HepG2 (cell line): ENCODE data around the gene DLG5. TPM values are rescaled to one million over a fixed set of nuclear protein-coding genes. Genes with fewer than 3 reads are reported as not detected.

Experiments used
- ATAC-seq: fragments of 200-7000 bp; cut with Tn5 transposase; 3 replicates; pipeline ENCODE4 v1.9.1; 2020; ENCODE audit warnings: mild to moderate bottlenecking, moderate library complexity
- BruUV-seq: library from RNA; stranded (reverse); fragments of 400-500 nt; replicated peaks from 2 replicates; lab custom pipeline; 2021; lab: Mats Ljungman, UMichigan
- CTCF ChIA-PET: fragments of 300-600 bp; formaldehyde crosslinking; extraction: SDS; loops from one replicate; lab custom pipeline; 2021; ENCODE audit warnings: low total read pairs, inconsistent platforms, low intra/inter-chr PET ratio; lab: Yijun Ruan, JAX
- POLR2A ChIA-PET: fragments of 350-600 bp; sonication (Branson Sonifier 250); formaldehyde crosslinking; loops from one replicate; lab custom pipeline; 2020; ENCODE audit warnings: antibody characterized with exemption, inconsistent platforms; lab: Yijun Ruan, JAX
- DNase-seq: peaks from one replicate; pipeline ENCODE4 v3.0.0-alpha.2; 2015; ENCODE audit warnings: low spot score
- FAIRE-seq: peaks from 3 replicates; lab custom pipeline; 2011; peaks lifted over from hg19 to GRCh38; lab: Jason Lieb, UNC
- H2AFZ ChIP-seq: one replicate; pipeline ENCODE4 v1.6.1; 2011; ENCODE audit warnings: low read length, inconsistent platforms
- H3K27ac ChIP-seq: fragments of 300-600 bp; 3 replicates; pipeline ENCODE4 v1.8.0; 2011; ENCODE audit warnings: mixed run types, mild to moderate bottlenecking, mixed read lengths, low read length, inconsistent platforms; ENCODE audit not compliant: insufficient read depth; ENCODE audit errors: extremely low read length
- H3K27me3 ChIP-seq, 2 experiments: fragments of 200-600 bp in 1 of 2; 2 replicates in 1 of 2; 3 replicates in 1 of 2; pipeline versions ENCODE4 v1.6.0 to v1.8.0; 2011; ENCODE audit warnings: low read length in 2 of 2, mild to moderate bottlenecking in 2 of 2, moderate library complexity in 2 of 2, inconsistent platforms in 1 of 2; ENCODE audit not compliant: insufficient read depth in 2 of 2, control insufficient read depth in 1 of 2
- H3K36me3 ChIP-seq, 2 experiments: fragments of 200-600 bp in 1 of 2; replicated peaks in 1 of 2; 2 replicates in 1 of 2; 3 replicates in 1 of 2; pipeline versions ENCODE4 v1.5.1 to v1.8.0; 2011; ENCODE audit warnings: low read length in 2 of 2, inconsistent platforms in 1 of 2; ENCODE audit not compliant: insufficient read depth in 2 of 2, control insufficient read depth in 1 of 2
- H3K4me1 ChIP-seq: 2 replicates; pipeline ENCODE4 v1.5.1; 2012; ENCODE audit warnings: low read length, inconsistent platforms; ENCODE audit not compliant: insufficient read depth
- H3K4me2 ChIP-seq: 2 replicates; pipeline ENCODE4 v1.6.0; 2011; ENCODE audit warnings: low read depth, low read length, inconsistent platforms
- H3K4me3 ChIP-seq, 3 experiments: fragments of 200-600 bp in 1 of 3; sonication (generic), shearing (Covaris generic) in 1 of 3; replicated peaks in 1 of 3; 2 replicates each; pipeline ENCODE4 v1.5.1; 2011 to 2016; ENCODE audit warnings: low read length in 3 of 3, inconsistent platforms in 2 of 3, low read depth in 2 of 3, mild to moderate bottlenecking in 2 of 3, control low read depth in 1 of 3, mixed read lengths in 1 of 3; ENCODE audit not compliant: insufficient read depth in 1 of 3
- H3K79me2 ChIP-seq: one replicate; pipeline ENCODE4 v1.6.1; 2011; ENCODE audit warnings: low read length, inconsistent platforms; ENCODE audit not compliant: insufficient read depth
- H3K9ac ChIP-seq: 2 replicates; pipeline ENCODE4 v1.6.0; 2011; ENCODE audit warnings: mild to moderate bottlenecking, low read depth, low read length, inconsistent platforms; ENCODE audit not compliant: insufficient read depth
- H3K9me3 ChIP-seq: 2 replicates; pipeline ENCODE4 v1.5.1; 2012; ENCODE audit warnings: mild to moderate bottlenecking, low read length
- H4K20me1 ChIP-seq: 2 replicates; pipeline ENCODE4 v1.6.0; 2011; ENCODE audit warnings: inconsistent platforms, mild to moderate bottlenecking, low read length, moderate library complexity; ENCODE audit not compliant: insufficient read depth
- EZH2 ChIP-seq: conservative IDR thresholded peaks from 2 replicates; pipeline ENCODE4 v1.6.1; 2012; ENCODE audit warnings: mild to moderate bottlenecking, low read depth, low read length, moderate library complexity
- FOSL2 ChIP-seq: sonication (generic); formaldehyde crosslinking; IDR thresholded peaks from 2 replicates; pipeline ENCODE4 v1.4.0; 2020; ENCODE audit warnings: missing genetic modification reagents
- HCFC1 ChIP-seq: fragments of 150-350 bp; IDR thresholded peaks from 2 replicates; pipeline ENCODE4 v1.6.1; 2014; ENCODE audit warnings: low read depth, low read length
- NCOR1 ChIP-seq: fragments of 200-600 bp; sonication (generic); IDR thresholded peaks from 2 replicates; pipeline ENCODE4 v1.7.0; 2017; ENCODE audit warnings: antibody characterized with exemption, low read length, borderline replicate concordance
- TBP ChIP-seq: sonication (generic); formaldehyde crosslinking; IDR thresholded peaks from 2 replicates; pipeline ENCODE4 v1.5.0; 2020; ENCODE audit warnings: missing genetic modification reagents
- U2AF1 ChIP-seq: fragments of 200-400 bp; formaldehyde crosslinking; optimal IDR thresholded peaks from 2 replicates; pipeline ENCODE3; 2017; ENCODE audit warnings: mild to moderate bottlenecking, low read depth, low read length
- ZNF552 ChIP-seq: sonication (generic); formaldehyde crosslinking; IDR thresholded peaks from 2 replicates; pipeline ENCODE4 v1.9.0; 2022; ENCODE audit warnings: missing genetic modification reagents, mild to moderate bottlenecking, borderline replicate concordance
- whole genome bisulfite sequencing: methylation state at CpG from one replicate; pipeline ENCODE4 v1.1.6; 2017; ENCODE audit warnings: low lambda C conversion rate; 5-methylcytosine and 5-hydroxymethylcytosine counted together
- in situ Hi-C: cut with HindIII; loops from 2 replicates; pipeline ENCODE4 v1.10.0; 2017; ENCODE audit warnings: low pct_unique_long_range_greater_than_20kb; ENCODE audit not compliant: extremely low pct_ligation_motif_present
- intact Hi-C: fragments of 100-400 bp; cut with micrococcal nuclease; formaldehyde crosslinking; loops from one replicate; pipeline ENCODE4 v1.10.0; 2022; ENCODE audit not compliant: unreplicated experiment
- polyA plus RNA-seq, 8 experiments: library from polyadenylated mRNA; depleted of rRNA in 3 of 8; stranded (reverse) in 7 of 8; unstranded in 1 of 8; fragments of >200 nt; fragmentation: Illumina TruSeq in 4 of 8; extraction: Trizol in 4 of 8; gene quantifications; 2 replicates each; pipeline versions ENCODE4 v1.2.1 to v1.2.3, GENCODE V29; 2011 to 2016; ENCODE audit warnings: low read depth in 4 of 8, missing spikeins in 1 of 8, mixed read lengths in 1 of 8; ENCODE audit not compliant: insufficient read depth in 1 of 8
- total RNA-seq, 5 experiments: library from RNA; depleted of rRNA; stranded (reverse); fragments of >200 nt; fragmentation: Illumina TruSeq; extraction: Trizol; gene quantifications; 2 replicates each; pipeline ENCODE4 v1.2.3, GENCODE V29; 2016; ENCODE audit warnings: low read depth in 1 of 5
- TF ChIP-seq, protein P1 (sequence below): sonication (generic); formaldehyde crosslinking; IDR thresholded peaks from 2 replicates; pipeline ENCODE4 v1.5.0; 2020; ENCODE audit warnings: missing genetic modification reagents
- TF ChIP-seq, protein P2 (sequence below): sonication (generic); formaldehyde crosslinking; IDR thresholded peaks from 2 replicates; pipeline ENCODE4 v1.5.1; 2020; ENCODE audit warnings: missing genetic modification reagents, mild to moderate bottlenecking, borderline replicate concordance
- TF ChIP-seq, protein P3 (sequence below): IDR thresholded peaks from 2 replicates; pipeline ENCODE4 v1.6.1; 2016; ENCODE audit warnings: missing genetic modification reagents, missing compliant biosample characterization

The DLG5 gene
- total and polyA plus RNA-seq, 2 of the 13 experiments (the other 11 are each of a cell fraction or from before 2014, with no cell fraction given): 15.5 to 18.2 TPM

DNA sequence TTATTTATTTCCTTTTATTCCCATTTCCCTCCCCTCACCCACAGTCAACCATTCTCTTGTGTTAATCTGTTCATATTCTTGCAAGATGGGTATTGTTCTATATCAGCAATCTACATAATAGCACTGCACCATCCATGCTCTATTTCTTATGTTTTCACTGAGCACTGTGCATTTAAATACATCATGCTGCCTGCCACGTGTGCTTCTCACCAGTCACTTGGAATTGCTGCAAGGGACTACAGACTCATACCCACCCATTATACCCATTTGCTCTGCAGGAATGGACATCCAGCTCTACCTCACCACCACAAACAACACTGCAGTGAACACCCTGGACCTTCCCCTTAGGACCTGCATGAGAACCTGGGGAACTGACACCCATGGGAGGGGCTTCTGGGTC, 20.8 kb downstream of the DLG5 start:
- H3K4me2 ChIP-seq: no peak overlapping the region
- peaks cover 88% of the 10 kb centered on the region for H3K4me1 ChIP-seq
- H3K79me2 ChIP-seq: peaks cover 59% of the 10 kb centered on the region
- no peak for DNase-seq
- H3K9me3 ChIP-seq: no peaks in the 10 kb centered on the region
- intact Hi-C loops: loop anchor here (5.0 kb wide), 1 partner anchor 67 kb away; no protein-coding TSS in a partner anchor
- 93% methylated on average over 1 of the region's 1 CpG for WGBS
- no TSS peak for BruUV-seq
- FAIRE-seq: no peak
- no peak overlapping the region for H3K9ac ChIP-seq
- ATAC-seq: no peak
- CTCF ChIA-PET: no interaction called here
- TF ChIP-seq TBP (CRISPR knock-in tag): no peak
- TF ChIP-seq, protein P1, sequence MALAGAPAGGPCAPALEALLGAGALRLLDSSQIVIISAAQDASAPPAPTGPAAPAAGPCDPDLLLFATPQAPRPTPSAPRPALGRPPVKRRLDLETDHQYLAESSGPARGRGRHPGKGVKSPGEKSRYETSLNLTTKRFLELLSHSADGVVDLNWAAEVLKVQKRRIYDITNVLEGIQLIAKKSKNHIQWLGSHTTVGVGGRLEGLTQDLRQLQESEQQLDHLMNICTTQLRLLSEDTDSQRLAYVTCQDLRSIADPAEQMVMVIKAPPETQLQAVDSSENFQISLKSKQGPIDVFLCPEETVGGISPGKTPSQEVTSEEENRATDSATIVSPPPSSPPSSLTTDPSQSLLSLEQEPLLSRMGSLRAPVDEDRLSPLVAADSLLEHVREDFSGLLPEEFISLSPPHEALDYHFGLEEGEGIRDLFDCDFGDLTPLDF (CRISPR knock-in tag): no peak
- TF ChIP-seq ZNF552 (CRISPR knock-in tag): no peak
- TF ChIP-seq, all 625 proteins: peak for 0
- Histone ChIP-seq H3K27ac (no peak overlapping the region), H2AFZ (no peak overlapping the region), H4K20me1 (0 out of 2 replicates have a peak, but pooled peaks cover 3% of the 10 kb centered on the region), H3K27me3 (no peaks in the 10 kb centered on the region), H3K4me3 (no peak overlapping the region), H3K36me3 (no peaks in the 10 kb centered on the region; a peak in 1 of 5 replicates)
- POLR2A ChIA-PET: no interaction called here
- in situ Hi-C loops: loop anchor here (5.0 kb wide), 1 partner anchor 67 kb away; no protein-coding TSS in a partner anchor

DNA sequence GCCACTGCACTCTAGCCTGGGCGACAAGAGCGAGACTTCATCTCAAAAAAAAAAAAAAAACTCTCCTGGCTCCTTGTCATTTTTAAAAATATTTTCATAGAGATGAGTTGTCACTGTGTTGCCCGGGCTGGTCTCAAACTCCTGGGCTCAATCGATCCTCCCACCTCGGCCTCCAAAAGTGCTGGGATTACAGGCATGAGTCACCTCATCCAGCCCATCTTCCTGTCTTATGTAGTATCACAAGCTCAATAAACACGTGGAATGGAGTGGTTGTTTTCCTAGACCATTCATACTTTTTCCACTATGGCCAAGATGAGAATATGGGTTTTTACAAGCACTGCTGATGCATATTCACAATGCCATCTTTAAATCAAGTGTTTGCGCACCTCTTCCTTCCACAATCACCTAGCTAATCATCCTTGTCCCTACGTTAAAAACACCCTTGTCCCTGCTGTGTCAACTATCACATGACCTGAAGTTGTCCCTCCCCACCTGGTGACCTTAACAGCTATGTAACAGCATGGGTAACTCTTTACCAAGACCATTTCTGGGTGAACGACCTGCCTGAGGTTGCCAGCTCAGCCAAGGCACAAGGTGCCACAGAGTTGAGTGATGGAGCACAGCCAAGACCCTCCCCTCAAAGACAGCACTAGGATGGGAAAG, 21.3 kb downstream of the DLG5 start:
- Histone ChIP-seq H3K27ac (no peak overlapping the region), H3K27me3 (no peaks in the 10 kb centered on the region), H3K4me1 (peaks cover 82% of the 10 kb centered on the region), H4K20me1 (0 out of 2 replicates have a peak, but pooled peaks cover 3% of the 10 kb centered on the region), H3K9me3 (no peaks in the 10 kb centered on the region), H3K36me3 (no peaks in the 10 kb centered on the region; a peak in 1 of 5 replicates), H3K4me3 (no peak overlapping the region), H3K79me2 (peaks cover 60% of the 10 kb centered on the region), H3K9ac (no peak overlapping the region), H3K4me2 (no peak overlapping the region), H2AFZ (no peak overlapping the region)
- FAIRE-seq: no peak
- POLR2A ChIA-PET: no interaction called here
- in situ Hi-C loops: loop anchor here (5.0 kb wide), 1 partner anchor 67 kb away; no protein-coding TSS in a partner anchor
- 88% methylated on average over 9 of the region's 9 CpGs for WGBS
- intact Hi-C loops: loop anchor here (5.0 kb wide), 1 partner anchor 67 kb away; no protein-coding TSS in a partner anchor
- no peak for ATAC-seq
- no TSS peak for BruUV-seq
- CTCF ChIA-PET: no interaction called here
- no peak for DNase-seq
- TF ChIP-seq U2AF1: no peak
- no peak for TF ChIP-seq NCOR1
- TF ChIP-seq, protein P2, sequence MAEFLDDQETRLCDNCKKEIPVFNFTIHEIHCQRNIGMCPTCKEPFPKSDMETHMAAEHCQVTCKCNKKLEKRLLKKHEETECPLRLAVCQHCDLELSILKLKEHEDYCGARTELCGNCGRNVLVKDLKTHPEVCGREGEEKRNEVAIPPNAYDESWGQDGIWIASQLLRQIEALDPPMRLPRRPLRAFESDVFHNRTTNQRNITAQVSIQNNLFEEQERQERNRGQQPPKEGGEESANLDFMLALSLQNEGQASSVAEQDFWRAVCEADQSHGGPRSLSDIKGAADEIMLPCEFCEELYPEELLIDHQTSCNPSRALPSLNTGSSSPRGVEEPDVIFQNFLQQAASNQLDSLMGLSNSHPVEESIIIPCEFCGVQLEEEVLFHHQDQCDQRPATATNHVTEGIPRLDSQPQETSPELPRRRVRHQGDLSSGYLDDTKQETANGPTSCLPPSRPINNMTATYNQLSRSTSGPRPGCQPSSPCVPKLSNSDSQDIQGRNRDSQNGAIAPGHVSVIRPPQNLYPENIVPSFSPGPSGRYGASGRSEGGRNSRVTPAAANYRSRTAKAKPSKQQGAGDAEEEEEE (CRISPR knock-in tag): no peak
- TF ChIP-seq HCFC1: no peak
- TF ChIP-seq, protein P3, sequence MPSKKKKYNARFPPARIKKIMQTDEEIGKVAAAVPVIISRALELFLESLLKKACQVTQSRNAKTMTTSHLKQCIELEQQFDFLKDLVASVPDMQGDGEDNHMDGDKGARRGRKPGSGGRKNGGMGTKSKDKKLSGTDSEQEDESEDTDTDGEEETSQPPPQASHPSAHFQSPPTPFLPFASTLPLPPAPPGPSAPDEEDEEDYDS (CRISPR knock-in tag): no peak
- 0 out of 2 replicates have a peak, but pooled peaks have one; percentile 13 for TF ChIP-seq FOSL2
- TF ChIP-seq EZH2: no peak
